Neural cell (in vitro differentiated cells): ENCODE results near the gene HDAC5. TPM values are rescaled to one million over a fixed set of nuclear protein-coding genes. Genes with fewer than 3 reads are reported as not detected.

Experiments
- H2AFZ ChIP-seq: fragments of 200-600, 300-800 bp; sonication (generic), shearing (Covaris generic); 2 replicates; pipeline ENCODE4 v1.6.0; 2014; ENCODE audit warnings: low read depth, mild to moderate bottlenecking, antibody characterized with exemption, low read length, moderate library complexity
- H3F3A ChIP-seq: fragments of 200-600 bp; shearing (Covaris generic); 2 replicates; pipeline ENCODE4 v1.6.1; 2016; ENCODE audit warnings: mild to moderate bottlenecking, moderate library complexity, mixed read lengths, antibody characterized with exemption, low read length; ENCODE audit not compliant: insufficient read depth, poor library complexity, severe bottlenecking
- H3K27ac ChIP-seq: fragments of 200-600, 300-800 bp; sonication (generic), shearing (Covaris generic); 2 replicates; pipeline ENCODE4 v1.5.1; 2014; ENCODE audit warnings: mild to moderate bottlenecking, low read length, moderate library complexity
- H3K27me3 ChIP-seq: fragments of 300-800, 200-600 bp; sonication (generic), shearing (Covaris generic); 2 replicates; pipeline ENCODE4 v1.6.0; 2014; ENCODE audit warnings: mild to moderate bottlenecking, low read depth, low read length, moderate library complexity; ENCODE audit not compliant: insufficient read depth
- H3K36me3 ChIP-seq: fragments of 300-800, 200-600 bp; sonication (generic), shearing (Covaris generic); 2 replicates; pipeline ENCODE4 v1.5.1; 2014; ENCODE audit warnings: mild to moderate bottlenecking, antibody characterized with exemption, low read length, moderate library complexity; ENCODE audit not compliant: insufficient read depth
- H3K4me2 ChIP-seq: fragments of 300-800, 200-600 bp; sonication (generic), shearing (Covaris generic); 2 replicates; pipeline ENCODE4 v1.6.0; 2014; ENCODE audit warnings: mild to moderate bottlenecking, low read length
- H3K4me3 ChIP-seq: fragments of 300-800, 200-600 bp; sonication (generic), shearing (Covaris generic); 2 replicates; pipeline ENCODE4 v1.5.1; 2014; ENCODE audit warnings: mild to moderate bottlenecking, low read length, moderate library complexity
- H3K79me2 ChIP-seq: fragments of 200-600 bp; shearing (Covaris generic); replicated peaks from 2 replicates; pipeline ENCODE4 v1.6.0; 2014; ENCODE audit warnings: mild to moderate bottlenecking, low read length, moderate library complexity; ENCODE audit not compliant: insufficient read depth
- H3K9ac ChIP-seq: fragments of 300-800, 200-600 bp; sonication (generic), shearing (Covaris generic); 2 replicates; pipeline ENCODE4 v1.6.1; 2016; ENCODE audit warnings: mild to moderate bottlenecking, low read length, mixed read lengths
- H3K9me2 ChIP-seq: fragments of 200-600 bp; shearing (Covaris generic); 2 replicates; pipeline ENCODE4 v1.6.1; 2016; ENCODE audit warnings: mild to moderate bottlenecking, low read length, mixed read lengths; ENCODE audit not compliant: insufficient read depth
- H3K9me3 ChIP-seq: fragments of 200-600, 300-800 bp; sonication (generic), shearing (Covaris generic); 2 replicates; pipeline ENCODE4 v1.6.1; 2016; ENCODE audit warnings: mild to moderate bottlenecking, mixed run types, low read length, moderate library complexity, mixed read lengths
- H4K20me1 ChIP-seq: fragments of 200-600 bp; shearing (Covaris generic); 2 replicates; pipeline ENCODE4 v1.6.1; 2016; ENCODE audit warnings: mild to moderate bottlenecking, mixed run types; ENCODE audit not compliant: insufficient read depth
- CTCF ChIP-seq: fragments of 450-650 bp; IDR thresholded peaks from 2 replicates; pipeline ENCODE4 v1.5.1; 2014; ENCODE audit warnings: antibody characterized with exemption, mild to moderate bottlenecking, moderate library complexity; ENCODE audit not compliant: poor library complexity, severe bottlenecking
- EP300 ChIP-seq: fragments of 450-650 bp; conservative IDR thresholded peaks from 2 replicates; pipeline ENCODE4 v1.6.1; 2014; ENCODE audit warnings: antibody characterized with exemption, mild to moderate bottlenecking, moderate library complexity; ENCODE audit not compliant: poor library complexity, severe bottlenecking
- EZH2 ChIP-seq: fragments of 200-600, 300-800 bp; shearing (Covaris generic), sonication (generic); IDR thresholded peaks from 2 replicates; pipeline ENCODE4 v1.6.1; 2014; ENCODE audit warnings: antibody characterized with exemption, low read length, borderline replicate concordance, mild to moderate bottlenecking; ENCODE audit not compliant: insufficient read depth, poor library complexity, severe bottlenecking
- MXI1 ChIP-seq: fragments of 450-650 bp; conservative IDR thresholded peaks from 2 replicates; pipeline ENCODE4 v1.6.1; 2014; ENCODE audit warnings: antibody characterized with exemption, mild to moderate bottlenecking; ENCODE audit not compliant: poor library complexity, severe bottlenecking
- POLR2AphosphoS5 ChIP-seq: IDR thresholded peaks from 2 replicates; pipeline ENCODE4 v1.6.1; 2012
- RAD21 ChIP-seq: fragments of 450-650 bp; conservative IDR thresholded peaks from 2 replicates; pipeline ENCODE4 v1.6.1; 2014; ENCODE audit warnings: antibody characterized with exemption, mild to moderate bottlenecking, moderate library complexity
- REST ChIP-seq: IDR thresholded peaks from 2 replicates; pipeline ENCODE4 v1.6.1; 2012; ENCODE audit warnings: borderline replicate concordance
- SMC3 ChIP-seq: fragments of 450-650 bp; conservative IDR thresholded peaks from 2 replicates; pipeline ENCODE4 v1.6.1; 2014; ENCODE audit warnings: antibody characterized with exemption, mild to moderate bottlenecking, moderate library complexity; ENCODE audit not compliant: poor library complexity
- TAF1 ChIP-seq: IDR thresholded peaks from 2 replicates; pipeline ENCODE4 v1.6.1; 2012; ENCODE audit warnings: low read depth
- polyA plus RNA-seq: library from polyadenylated mRNA; depleted of rRNA; stranded (reverse); fragments of >200 nt; gene quantifications from 2 replicates; pipeline ENCODE4 v1.2.3, GENCODE V29; 2014

Gene HDAC5
- polyA plus RNA-seq, 1 donor from 2014 or later = 97.8 TPM

- no peak overlapping the region for H3K27ac ChIP-seq
- H3K36me3 ChIP-seq = no peaks in the 10 kb centered on the region
- no peaks in the 10 kb centered on the region for H4K20me1 ChIP-seq
- no peak overlapping the region for H3K4me2 ChIP-seq
- H3K27me3 ChIP-seq = no peaks in the 10 kb centered on the region
- TF ChIP-seq REST (no peak), CTCF (no peak), RAD21 (no peak), EZH2 (no peak), TAF1 (no peak), MXI1 (no peak), POLR2AphosphoS5 (no peak), SMC3 (no peak), EP300 (no peak)
- H2AFZ ChIP-seq = no peak overlapping the region
- no peak overlapping the region for H3K9ac ChIP-seq
- H3F3A ChIP-seq = no peaks in the 10 kb centered on the region
- no peak overlapping the region for H3K4me3 ChIP-seq
- no peaks in the 10 kb centered on the region for H3K79me2 ChIP-seq
- no peaks in the 10 kb centered on the region for H3K9me2 ChIP-seq
- H3K9me3 ChIP-seq = no peaks in the 10 kb centered on the region
Observed at GRCh38 chr17:44091200-44091997, 32.0 kb downstream of the HDAC5 start.

GRCh38 chr17:44088254-44088653 lies 35.2 kb downstream of the HDAC5 start:
- H3K27ac ChIP-seq = no peak overlapping the region
- no peak overlapping the region for H3K9ac ChIP-seq

More at GRCh38 chr17:44088254-44088653, 35.2 kb downstream of the HDAC5 start:
- Histone ChIP-seq H3K79me2 (no peaks in the 10 kb centered on the region), H2AFZ (no peak overlapping the region), H3K36me3 (no peaks in the 10 kb centered on the region), H3K4me3 (no peak overlapping the region), H3F3A (no peaks in the 10 kb centered on the region), H3K27me3 (no peaks in the 10 kb centered on the region), H4K20me1 (no peaks in the 10 kb centered on the region), H3K9me2 (no peaks in the 10 kb centered on the region), H3K4me2 (no peak overlapping the region), H3K9me3 (no peaks in the 10 kb centered on the region)
- TF ChIP-seq EP300 = no peak
